Left ventricle myocardium inferior (tissue), 1 donor: ENCODE measurements around the gene DSN1. TPM values are rescaled to one million over a fixed set of nuclear protein-coding genes. Genes with fewer than 3 reads are reported as not detected.

Source experiments
- DNase-seq: peaks from one replicate; pipeline ENCODE4 v3.0.0-alpha.2; 2020
- H3K27ac ChIP-seq: fragments of 200-600 bp; replicated peaks from 2 replicates; pipeline ENCODE4 v1.8.0; 2021
- H3K27me3 ChIP-seq: fragments of 200-600 bp; 2 replicates; pipeline ENCODE4 v1.8.0; 2021; ENCODE audit warnings: low read depth
- H3K36me3 ChIP-seq: fragments of 200-600 bp; 2 replicates; pipeline ENCODE4 v1.8.0; 2021
- H3K4me1 ChIP-seq: fragments of 200-600 bp; 2 replicates; pipeline ENCODE4 v1.8.0; 2021
- H3K4me3 ChIP-seq: fragments of 200-600 bp; 2 replicates; pipeline ENCODE4 v1.8.0; 2021; ENCODE audit warnings: mild to moderate bottlenecking, moderate library complexity
- H3K9me3 ChIP-seq: fragments of 200-600 bp; replicated peaks from 2 replicates; pipeline ENCODE4 v1.8.0; 2021
- CTCF ChIP-seq: fragments of 200-600 bp; IDR thresholded peaks from 2 replicates; pipeline ENCODE4 v1.8.0; 2021; ENCODE audit warnings: antibody characterized with exemption, mild to moderate bottlenecking, borderline replicate concordance
- intact Hi-C: fragments of 100-400 bp; cut with micrococcal nuclease; formaldehyde crosslinking; loops from one replicate; pipeline ENCODE4 v1.11.0; 2022
- total RNA-seq: library from RNA; stranded (reverse); fragmentation: NEBNext Ultra II Directional; extraction: Animal tissue kit (Norgen Biotek cat#: 25700); gene quantifications from one replicate; pipeline ENCODE4 v1.2.1, GENCODE V29; 2021
- donor health status: DM: no; HTN: yes; CAD: no; lungs with severe emphysema.

Gene DSN1
- total RNA-seq, 1 donor from 2014 or later, result 4.8 TPM

GRCh38 chr20:36778831-36779655 is 5.5 kb upstream of the DSN1 start:
- no peaks in the 10 kb centered on the region for H3K27me3 ChIP-seq
- no peaks in the 10 kb centered on the region for H3K9me3 ChIP-seq
- no peak overlapping the region for H3K27ac ChIP-seq
- intact Hi-C loops, result no loop called here
- H3K36me3 ChIP-seq, result peaks cover 26% of the 10 kb centered on the region
- H3K4me1 ChIP-seq, result peaks cover 23% of the 10 kb centered on the region
- no peak for DNase-seq
- H3K4me3 ChIP-seq, result no peak overlapping the region
- TF ChIP-seq CTCF, result no peak

- no peaks in the 10 kb centered on the region for H3K9me3 ChIP-seq
- H3K27ac ChIP-seq, result peak overlapping the region; percentile 23
- intact Hi-C loops, result no loop called here
- H3K27me3 ChIP-seq, result no peaks in the 10 kb centered on the region
- H3K4me1 ChIP-seq, result peaks cover 35% of the 10 kb centered on the region
- no peak for DNase-seq
- H3K4me3 ChIP-seq, result no peak overlapping the region
- TF ChIP-seq CTCF, result no peak
- peaks cover 12% of the 10 kb centered on the region for H3K36me3 ChIP-seq
Observed at GRCh38 chr20:36777576-36777975, 4.0 kb upstream of the DSN1 start.

GRCh38 chr20:36777167-36777566 is 3.6 kb upstream of the DSN1 start:
- H3K9me3 ChIP-seq, result no peaks in the 10 kb centered on the region
- H3K27ac ChIP-seq, result peak overlapping the region; percentile 23
- no peaks in the 10 kb centered on the region for H3K27me3 ChIP-seq
- no peak overlapping the region for H3K4me3 ChIP-seq
- DNase-seq, result no peak
- intact Hi-C loops, result no loop called here
- peaks cover 8% of the 10 kb centered on the region for H3K36me3 ChIP-seq
- no peak for TF ChIP-seq CTCF
- H3K4me1 ChIP-seq, result peaks cover 35% of the 10 kb centered on the region

DNA sequence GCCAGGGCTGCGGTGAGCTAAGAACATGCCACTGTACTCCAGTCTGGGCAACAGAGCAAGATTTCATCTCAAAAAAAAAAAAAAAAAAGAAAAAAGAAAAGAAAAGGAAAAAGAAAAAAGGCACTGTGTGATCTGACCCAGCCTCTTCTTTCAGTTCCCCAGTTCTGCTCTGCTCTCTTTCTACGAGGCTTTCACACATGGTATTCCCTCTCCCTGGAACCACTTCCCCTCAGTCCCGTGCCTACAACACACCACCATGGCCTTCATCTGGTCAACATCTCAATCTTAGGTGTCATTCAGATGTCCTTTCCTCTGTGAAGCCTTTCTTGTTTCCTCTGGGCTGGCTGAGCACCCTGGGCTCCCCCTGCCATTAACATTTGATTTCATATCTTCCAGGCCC is 2.3 kb upstream of the DSN1 start:
- intact Hi-C loops, result no loop called here
- peak overlapping the region; percentile 96 for H3K27ac ChIP-seq
- peaks cover 6% of the 10 kb centered on the region for H3K36me3 ChIP-seq
- DNase-seq, result no peak
- H3K4me1 ChIP-seq, result peaks cover 35% of the 10 kb centered on the region
- no peaks in the 10 kb centered on the region for H3K9me3 ChIP-seq
- no peak for TF ChIP-seq CTCF
- H3K27me3 ChIP-seq, result no peaks in the 10 kb centered on the region
- H3K4me3 ChIP-seq, result no peak overlapping the region

- H3K4me3 ChIP-seq, result no peak overlapping the region
- H3K27ac ChIP-seq, result peak overlapping the region; percentile 96
- H3K36me3 ChIP-seq, result no peaks in the 10 kb centered on the region
- no peaks in the 10 kb centered on the region for H3K9me3 ChIP-seq
- no peak for TF ChIP-seq CTCF
- H3K4me1 ChIP-seq, result peaks cover 35% of the 10 kb centered on the region
- no peaks in the 10 kb centered on the region for H3K27me3 ChIP-seq
- intact Hi-C loops, result no loop called here
- no peak for DNase-seq
Observed at GRCh38 chr20:36775196-36775595, 1.6 kb upstream of the DSN1 start.
